K562 (cell line): ENCODE results near the gene CAPZA1. TPM values are rescaled to one million over a fixed set of nuclear protein-coding genes. Genes with fewer than 3 reads are reported as not detected.

Experiments used
- BCL6 ChIP-seq: fragments of 250-450 bp; sonication (Bioruptor Pico); IDR thresholded peaks from 2 replicates; pipeline ENCODE4 v1.4.0; 2020
- HDAC1 ChIP-seq, 2 experiments: fragments of 450-650 bp; IDR thresholded peaks; 2 replicates each; pipeline ENCODE4 v1.6.1; 2016 to 2017; ENCODE audit warnings: inconsistent platforms in 1 of 2, mild to moderate bottlenecking in 1 of 2, moderate library complexity in 1 of 2
- HNRNPL ChIP-seq: fragments of 200-400 bp; formaldehyde crosslinking; IDR thresholded peaks from 2 replicates; pipeline ENCODE4 v1.6.1; 2017; ENCODE audit warnings: low read depth, mild to moderate bottlenecking, low read length
- NRF1 ChIP-seq, 2 experiments: fragments of 450-650 bp; IDR thresholded peaks in 1 of 2; conservative IDR thresholded peaks in 1 of 2; 2 replicates each; pipeline ENCODE4 v1.6.1; 2014; ENCODE audit warnings: mild to moderate bottlenecking in 2 of 2
- PHF21A ChIP-seq: fragments of 450-650 bp; IDR thresholded peaks from 2 replicates; pipeline ENCODE4 v1.6.1; 2017; ENCODE audit warnings: low read depth, borderline replicate concordance
- PRDM10 ChIP-seq: fragments of 450-650 bp; IDR thresholded peaks from 2 replicates; pipeline ENCODE4 v1.6.1; 2018; ENCODE audit not compliant: partially characterized antibody
- SIX5 ChIP-seq, 2 experiments: IDR thresholded peaks; 2 replicates each; pipeline ENCODE4 v1.6.1; 2011; ENCODE audit warnings: low read length in 2 of 2, borderline replicate concordance in 1 of 2, low read depth in 1 of 2, mild to moderate bottlenecking in 1 of 2, moderate library complexity in 1 of 2; ENCODE audit not compliant: insufficient read depth in 1 of 2
- TSC22D4 ChIP-seq: fragments of 450-650 bp; IDR thresholded peaks from 2 replicates; pipeline ENCODE4 v1.6.1; 2016; ENCODE audit warnings: missing genetic modification characterization, missing biosample characterization, control low read depth
- XRCC3 ChIP-seq: fragments of 450-650 bp; IDR thresholded peaks from 2 replicates; pipeline ENCODE4 v1.6.1; 2017; ENCODE audit warnings: mild to moderate bottlenecking, moderate library complexity
- ZBTB11 ChIP-seq, 3 experiments: fragments of 200-800 bp in 1 of 3; fragments of 250-450 bp in 1 of 3; fragments of 450-650 bp in 1 of 3; sonication (Bioruptor Pico) in 1 of 3; sonication (Bioruptor generic) in 1 of 3; formaldehyde crosslinking in 1 of 3; IDR thresholded peaks; 2 replicates each; pipeline versions ENCODE4 v1.6.1 to v1.8.0; 2016 to 2022; ENCODE audit warnings: mild to moderate bottlenecking in 2 of 3, missing genetic modification characterization in 2 of 3, missing compliant biosample characterization in 1 of 3, moderate library complexity in 1 of 3
- ZBTB12 ChIP-seq: fragments of 250-450 bp; sonication (Bioruptor Pico); IDR thresholded peaks from 2 replicates; pipeline ENCODE4 v1.4.0; 2020
- ZNF263 ChIP-seq: sonication (generic); formaldehyde crosslinking; IDR thresholded peaks from 2 replicates; pipeline ENCODE4 v1.8.0; 2022; ENCODE audit warnings: mild to moderate bottlenecking, missing genetic modification reagents, borderline replicate concordance
- ZNF589 ChIP-seq: fragments of 200-800 bp; sonication (Bioruptor generic); IDR thresholded peaks from 2 replicates; pipeline ENCODE4 v1.6.1; 2016; ENCODE audit warnings: low read depth, missing genetic modification characterization, missing compliant biosample characterization
- ZNF668 ChIP-seq: fragments of 250-450 bp; sonication (Bioruptor Pico); IDR thresholded peaks from 2 replicates; pipeline ENCODE4 v1.8.0; 2022; ENCODE audit warnings: mild to moderate bottlenecking, inconsistent platforms
- polyA plus RNA-seq, 8 experiments: library from polyadenylated mRNA; depleted of rRNA in 4 of 8; stranded (reverse) in 5 of 8; unstranded in 3 of 8; fragments of >200 nt; fragmentation: Nextera tagmentation in 2 of 8; fragmentation: Illumina TruSeq in 1 of 8; extraction: Ambion mirVana in 2 of 8; extraction: Trizol in 1 of 8; gene quantifications; 2 replicates each; pipeline versions ENCODE4 v1.2.1 to v1.2.3, GENCODE V29; 2011 to 2014; ENCODE audit warnings: inconsistent platforms in 1 of 8, missing spikeins in 1 of 8
- total RNA-seq, 7 experiments: library from RNA; depleted of rRNA in 6 of 7; stranded (reverse); fragments of >200 nt in 6 of 7; fragmentation: Illumina TruSeq in 2 of 7; extraction: Trizol in 2 of 7; gene quantifications; 2 replicates each; pipeline versions ENCODE4 v1.2.1 to v1.2.3, GENCODE V29; 2011 to 2021; ENCODE audit warnings: low replicate concordance in 1 of 7
- TF ChIP-seq, protein P1 (sequence below): fragments of 450-650 bp; formaldehyde crosslinking; IDR thresholded peaks from 2 replicates; pipeline ENCODE4 v1.4.0; 2020; ENCODE audit warnings: mild to moderate bottlenecking, moderate library complexity

CAPZA1 gene
- total and polyA plus RNA-seq, 9 of the 15 experiments (the other 6 are each of a cell fraction or from before 2014, with no cell fraction given): 237 to 1,020 (median 306) TPM

DNA sequence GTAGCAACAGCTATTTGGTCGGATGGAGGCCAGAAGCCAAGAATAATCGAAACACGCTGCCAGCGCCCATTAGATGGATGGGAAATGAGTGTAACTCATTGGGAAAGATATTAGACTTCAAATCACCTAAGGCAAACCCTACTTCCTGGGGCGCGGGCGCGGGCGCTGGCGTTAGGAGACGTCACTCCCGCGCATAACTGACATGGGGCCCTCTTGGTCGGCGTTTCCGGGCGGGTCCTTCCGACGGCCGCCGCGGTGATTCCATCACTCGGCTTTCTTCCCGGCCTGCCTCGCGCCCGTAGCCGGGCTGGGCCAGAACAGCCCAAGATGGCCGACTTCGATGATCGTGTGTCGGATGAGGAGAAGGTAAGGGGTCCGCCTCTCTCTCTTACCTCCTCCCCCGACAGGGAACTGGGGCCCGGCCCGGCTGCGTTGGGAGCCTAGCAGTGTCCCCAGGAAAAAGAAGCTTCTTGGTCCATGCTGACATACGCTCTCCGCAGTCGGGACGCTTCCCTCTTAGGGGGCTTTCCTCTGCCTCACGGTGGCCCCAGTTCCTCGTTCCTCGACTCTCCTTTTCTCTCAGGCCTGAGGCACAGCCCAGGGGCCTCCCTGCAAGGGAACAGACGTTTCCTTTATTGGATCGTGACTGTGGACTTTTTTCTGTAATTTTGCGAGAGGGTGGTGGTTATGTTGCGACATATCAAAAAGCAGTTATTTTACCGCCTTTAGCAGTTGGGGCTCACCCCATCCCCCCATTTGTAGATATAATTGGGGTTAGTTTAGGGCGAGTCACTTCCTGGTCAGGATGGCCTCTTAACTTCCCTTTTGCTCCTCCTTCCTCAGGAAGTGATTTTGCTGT, at the start of gene CAPZA1 (continued):
- TF ChIP-seq XRCC3 (no peak), HDAC1 (IDR thresholded peaks at IDR 0.05) (peak in 1 of 2 experiments; percentile 69; a peak in 2 of 4 replicates), ZBTB12 (peak; percentile 91), PHF21A (0 out of 2 replicates have a peak, but pooled peaks have one; percentile 7), HNRNPL (no peak), TSC22D4 (tag) (no peak), SIX5 (IDR thresholded peaks at IDR 0.05; ENCODE audit: borderline replicate concordance in 1 of 2, insufficient read depth in 1 of 2, low read depth in 1 of 2, low read length in 2 of 2) (no peak), ZNF589 (CRISPR knock-in tag) (peak; percentile 92), BCL6 (CRISPR knock-in tag) (0 out of 2 replicates have a peak, but pooled peaks have one; percentile 41), ZBTB11 (CRISPR knock-in tag; IDR thresholded peaks at IDR 0.05) (peak in 1 of 3 experiments; percentile 77; a peak in 2 of 6 replicates), PRDM10 (peak; percentile 40), NRF1 (conservative IDR thresholded peaks at IDR 0.05 in 1 of 2, IDR thresholded peaks at IDR 0.05 in 1 of 2) (peak; percentile 88 to 90), ZNF263 (peak; percentile 66; the same call in 1 of the 2 replicates), ZNF668 (CRISPR knock-in tag) (no peak)
- TF ChIP-seq, protein P1, sequence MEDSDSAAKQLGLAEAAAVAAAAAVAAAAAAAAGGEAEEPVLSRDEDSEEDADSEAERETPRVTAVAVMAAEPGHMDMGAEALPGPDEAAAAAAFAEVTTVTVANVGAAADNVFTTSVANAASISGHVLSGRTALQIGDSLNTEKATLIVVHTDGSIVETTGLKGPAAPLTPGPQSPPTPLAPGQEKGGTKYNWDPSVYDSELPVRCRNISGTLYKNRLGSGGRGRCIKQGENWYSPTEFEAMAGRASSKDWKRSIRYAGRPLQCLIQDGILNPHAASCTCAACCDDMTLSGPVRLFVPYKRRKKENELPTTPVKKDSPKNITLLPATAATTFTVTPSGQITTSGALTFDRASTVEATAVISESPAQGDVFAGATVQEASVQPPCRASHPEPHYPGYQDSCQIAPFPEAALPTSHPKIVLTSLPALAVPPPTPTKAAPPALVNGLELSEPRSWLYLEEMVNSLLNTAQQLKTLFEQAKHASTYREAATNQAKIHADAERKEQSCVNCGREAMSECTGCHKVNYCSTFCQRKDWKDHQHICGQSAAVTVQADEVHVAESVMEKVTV (CRISPR knock-in tag): no peak; the same call in 1 of the 2 replicates
